Epithelial cell of prostate (primary cell): ENCODE data around the gene PHF1.

ENCODE experiments used
- DNase-seq: peaks from one replicate; pipeline ENCODE4 v3.0.0-alpha.2; 2011; ENCODE audit warnings: low read depth, low spot score
- H3K27ac ChIP-seq: fragments of 450-650 bp; 2 replicates; pipeline ENCODE4 v1.5.1; 2017; ENCODE audit warnings: mild to moderate bottlenecking

Gene PHF1

GRCh38 chr6:33452496-33452895 lies 41.7 kb downstream of the PHF1 start:
- DNase-seq: no peak
- H3K27ac ChIP-seq: no peak overlapping the region

GRCh38 chr6:33453393-33454008 lies 42.7 kb downstream of the PHF1 start:
- DNase-seq: no peak
- peak overlapping the region; percentile 47 for H3K27ac ChIP-seq

GRCh38 chr6:33454009-33454946 lies 43.5 kb downstream of the PHF1 start, which contains the start of gene ZBTB9:
Gene ZBTB9 (plus strand): TSS chr6:33454576. CDS start chr6:33455101, 525 bp downstream.
- H3K27ac ChIP-seq: peak within 1 kb of the TSS; percentile 47
- peak; percentile 83 for DNase-seq

GRCh38 chr6:33455051-33455450 lies 44.2 kb downstream of the PHF1 start:
- H3K27ac ChIP-seq: no peak overlapping the region
- no peak for DNase-seq

- no peak overlapping the region for H3K27ac ChIP-seq
- no peak for DNase-seq
Measured at GRCh38 chr6:33456156-33456555, 45.3 kb downstream of the PHF1 start.

GRCh38 chr6:33458676-33459075 lies 47.9 kb downstream of the PHF1 start:
- no peak overlapping the region for H3K27ac ChIP-seq
- no peak for DNase-seq

- DNase-seq: no peak
- no peak overlapping the region for H3K27ac ChIP-seq
Measured at GRCh38 chr6:33459226-33459625, 48.4 kb downstream of the PHF1 start.
